ENCODE measurements around the gene MIB2. TPM values are rescaled to one million over a fixed set of nuclear protein-coding genes. Genes with fewer than 3 reads are reported as not detected.

Gene MIB2
- total RNA-seq, 4 donors from 2014 or later: 94.2 to 346 (median 224) TPM

GRCh38 chr1:1614204-1614953, 921 bp upstream of the MIB2 start:
- peak; percentile 58 for DNase-seq
- WGBS, 2 donors (ENCODE audit: low coverage in 1 of 2): 12 to 20% methylated on average over 4 to 29 of the region's 30 CpGs
- in situ Hi-C loops (cut with MboI; ENCODE audit: low pct_ligation_motif_present in 1 of 4, low pct_unique_long_range_greater_than_20kb in 1 of 4, low sequenced_read_pairs in 3 of 4) (no loop called here), intact Hi-C loops (cut with DNase I; ENCODE audit: low total_unique reads) (no loop called here)
- Histone ChIP-seq H3K4me1 (peaks cover 20 to 30% (median 28%) of the 10 kb centered on the region in 4 donors), H3K27ac (peak overlapping the region; percentile 100), H3K36me3 (no peaks in the 10 kb centered on the region), H3K4me3 (peak overlapping the region; percentile 93 to 98 (median 94)), H3K27me3 (no peaks in the 10 kb centered on the region), H3K9me3 (no peaks in the 10 kb centered on the region)
- no peak for TF ChIP-seq EP300 (IDR thresholded peaks at IDR 0.05; ENCODE audit: low read depth)
- TF ChIP-seq POLR2A (IDR thresholded peaks at IDR 0.05): no peak
- no peak for TF ChIP-seq POLR2AphosphoS5 (IDR thresholded peaks at IDR 0.05)
- TF ChIP-seq CTCF (IDR thresholded peaks at IDR 0.05): no peak

GRCh38 chr1:1614954-1615255, 395 bp upstream of the MIB2 start:
- in situ Hi-C loops (cut with MboI; ENCODE audit: low pct_ligation_motif_present in 1 of 4, low pct_unique_long_range_greater_than_20kb in 1 of 4, low sequenced_read_pairs in 3 of 4) (no loop called here), intact Hi-C loops (cut with DNase I; ENCODE audit: low total_unique reads) (no loop called here)
- DNase-seq: no peak
- 0% methylated on average over 12 to 23 of the region's 23 CpGs for WGBS, 2 donors (ENCODE audit: low coverage in 1 of 2)
- peak overlapping the region; percentile 100 for H3K27ac ChIP-seq
- H3K27me3 ChIP-seq: no peaks in the 10 kb centered on the region
- peaks cover 20 to 30% (median 28%) of the 10 kb centered on the region in 4 donors for H3K4me1 ChIP-seq
- no peaks in the 10 kb centered on the region for H3K36me3 ChIP-seq
- H3K9me3 ChIP-seq: no peaks in the 10 kb centered on the region
- H3K4me3 ChIP-seq: peak overlapping the region; percentile 93 to 98 (median 94)
- TF ChIP-seq EP300 (IDR thresholded peaks at IDR 0.05; ENCODE audit: low read depth) (no peak), POLR2AphosphoS5 (IDR thresholded peaks at IDR 0.05) (no peak), POLR2A (IDR thresholded peaks at IDR 0.05) (no peak), CTCF (IDR thresholded peaks at IDR 0.05) (no peak)

- no peaks in the 10 kb centered on the region for H3K27me3 ChIP-seq
- peak overlapping the region; percentile 49 to 98 (median 94) for H3K4me3 ChIP-seq
- peaks cover 20 to 30% (median 28%) of the 10 kb centered on the region in 4 donors for H3K4me1 ChIP-seq
- WGBS, 2 donors (ENCODE audit: low coverage in 1 of 2): 0 to 5% methylated on average over 5 to 68 of the region's 80 CpGs
- TF ChIP-seq POLR2AphosphoS5 (IDR thresholded peaks at IDR 0.05): no peak
- no peak for TF ChIP-seq CTCF (IDR thresholded peaks at IDR 0.05)
- no peak for TF ChIP-seq EP300 (IDR thresholded peaks at IDR 0.05; ENCODE audit: low read depth)
- no peak for TF ChIP-seq POLR2A (IDR thresholded peaks at IDR 0.05)
- in situ Hi-C loops (cut with MboI; ENCODE audit: low pct_ligation_motif_present in 1 of 4, low pct_unique_long_range_greater_than_20kb in 1 of 4, low sequenced_read_pairs in 3 of 4): no loop called here
- peak; percentile 69 for DNase-seq
- intact Hi-C loops (cut with DNase I; ENCODE audit: low total_unique reads): no loop called here
- no peaks in the 10 kb centered on the region for H3K9me3 ChIP-seq
- peak overlapping the region; percentile 100 for H3K27ac ChIP-seq
- H3K36me3 ChIP-seq: no peaks in the 10 kb centered on the region
Measured at GRCh38 chr1:1616045-1616790, 918 bp downstream of the MIB2 start.

- Histone ChIP-seq H3K36me3 (no peaks in the 10 kb centered on the region), H3K4me1 (peaks cover 20 to 30% (median 28%) of the 10 kb centered on the region in 4 donors), H3K27ac (peak overlapping the region in 1 of 4 donors; percentile 100), H3K9me3 (no peaks in the 10 kb centered on the region), H3K27me3 (no peaks in the 10 kb centered on the region), H3K4me3 (peak overlapping the region; percentile 49 to 98 (median 94))
- TF ChIP-seq POLR2A (IDR thresholded peaks at IDR 0.05) (peak; percentile 6), EP300 (IDR thresholded peaks at IDR 0.05; ENCODE audit: low read depth) (no peak), POLR2AphosphoS5 (IDR thresholded peaks at IDR 0.05) (no peak)
- intact Hi-C loops (cut with DNase I; ENCODE audit: low total_unique reads): no loop called here
- in situ Hi-C loops (cut with MboI; ENCODE audit: low pct_ligation_motif_present in 1 of 4, low pct_unique_long_range_greater_than_20kb in 1 of 4, low sequenced_read_pairs in 3 of 4): no loop called here
- peak; percentile 7 for DNase-seq
- 73% methylated on average over 17 of the region's 19 CpGs; no CpG with 5 or more reads in 1 of the 2 donors for WGBS, 2 donors (ENCODE audit: low coverage in 1 of 2)
Measured at GRCh38 chr1:1616838-1617237, 1.5 kb downstream of the MIB2 start.

All from transverse colon (tissue), 4 donors.